H1 (cell line): ENCODE data around the gene CHCHD3. TPM values are rescaled to one million over a fixed set of nuclear protein-coding genes. Genes with fewer than 3 reads are reported as not detected.

ENCODE experiments used
- MAX ChIP-seq: IDR thresholded peaks from 2 replicates; pipeline ENCODE4 v1.6.1; 2012; ENCODE audit warnings: inconsistent platforms
- NANOG ChIP-seq: IDR thresholded peaks from 2 replicates; pipeline ENCODE4 v1.6.1; 2011; ENCODE audit warnings: low read length, low read depth, mild to moderate bottlenecking, inconsistent platforms; ENCODE audit not compliant: insufficient read depth, poor library complexity, severe bottlenecking
- TAF1 ChIP-seq: IDR thresholded peaks from 2 replicates; pipeline ENCODE4 v1.6.1; 2011; ENCODE audit warnings: mild to moderate bottlenecking, low read depth, low read length
- TBP ChIP-seq: IDR thresholded peaks from 2 replicates; pipeline ENCODE4 v1.6.1; 2011; ENCODE audit warnings: low read depth, low read length, improper control_type of control experiment
- polyA plus RNA-seq, 7 experiments: library from polyadenylated mRNA; depleted of rRNA in 3 of 7; stranded (reverse) in 5 of 7; unstranded in 2 of 7; fragments of >200 nt in 5 of 7; fragments of 200-250 nt in 2 of 7; gene quantifications; 1 replicate in 5 of 7; 2 replicates in 1 of 7; 4 replicates in 1 of 7; pipeline versions ENCODE4 v1.2.1 to v1.2.3, GENCODE V29; 2011 to 2013; ENCODE audit warnings: missing spikeins in 2 of 7, mixed read lengths in 2 of 7
- total RNA-seq: library from RNA; stranded (reverse); fragmentation: NEBNext Ultra II Directional; extraction: Animal tissue kit (Norgen Biotek cat#: 25700); gene quantifications from 2 replicates; pipeline ENCODE4 v1.2.1, GENCODE V29; 2021
- TF ChIP-seq, protein P1 (sequence below): IDR thresholded peaks from 2 replicates; pipeline ENCODE4 v1.6.1; 2011; ENCODE audit warnings: low read length, improper control_type of control experiment

CHCHD3 gene
- total and polyA plus RNA-seq, 2 of the 8 experiments (the other 6 are each of a cell fraction or from before 2014, with no cell fraction given): 42.9 to 137 TPM

DNA sequence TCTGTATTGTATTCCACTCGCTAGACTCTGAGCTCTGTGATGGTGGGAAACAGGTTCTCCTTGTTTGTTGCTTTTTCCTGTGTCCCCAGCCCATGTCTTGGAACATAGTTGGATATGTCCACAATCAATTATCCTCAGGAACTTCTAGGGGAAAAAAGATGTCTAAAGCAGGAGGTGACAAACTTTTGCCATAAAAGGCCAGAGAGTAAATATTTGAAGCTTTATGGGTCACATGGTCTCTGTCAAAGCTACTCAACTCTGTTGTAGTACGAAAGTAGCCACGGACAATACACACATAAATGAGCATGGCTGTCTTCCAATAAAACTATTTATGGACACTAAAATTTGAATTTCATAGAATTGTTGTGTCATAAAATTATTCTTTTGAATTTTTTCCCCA is 220.5 kb downstream of the CHCHD3 start (continued):
- TF ChIP-seq NANOG (no peak), TBP (no peak), MAX (no peak), TAF1 (no peak)
- TF ChIP-seq, protein P1, sequence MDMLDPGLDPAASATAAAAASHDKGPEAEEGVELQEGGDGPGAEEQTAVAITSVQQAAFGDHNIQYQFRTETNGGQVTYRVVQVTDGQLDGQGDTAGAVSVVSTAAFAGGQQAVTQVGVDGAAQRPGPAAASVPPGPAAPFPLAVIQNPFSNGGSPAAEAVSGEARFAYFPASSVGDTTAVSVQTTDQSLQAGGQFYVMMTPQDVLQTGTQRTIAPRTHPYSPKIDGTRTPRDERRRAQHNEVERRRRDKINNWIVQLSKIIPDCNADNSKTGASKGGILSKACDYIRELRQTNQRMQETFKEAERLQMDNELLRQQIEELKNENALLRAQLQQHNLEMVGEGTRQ: no peak
